ENCODE results near the gene TM2D3.

Gene TM2D3

GRCh38 chr15:101604124-101604874 lies 47.9 kb downstream of the TM2D3 start:
- Mint-ChIP-seq H3K27ac (no peak overlapping the region), H3K4me1 (peaks cover 25% of the 10 kb centered on the region), H3K27me3 (ENCODE audit: low read depth) (no peaks in the 10 kb centered on the region), H3K36me3 (ENCODE audit: low read depth) (no peaks in the 10 kb centered on the region), H3K9me3 (peaks cover 5% of the 10 kb centered on the region), H3K4me3 (no peak overlapping the region)
- no peak for TF ChIP-seq CTCF (IDR thresholded peaks at IDR 0.05; ENCODE audit: unreplicated experiment in 3 of 3)

- peaks cover 5% of the 10 kb centered on the region for H3K9me3 Mint-ChIP-seq
- no peaks in the 10 kb centered on the region for H3K36me3 Mint-ChIP-seq (ENCODE audit: low read depth)
- no peak overlapping the region for H3K4me3 Mint-ChIP-seq
- peaks cover 24% of the 10 kb centered on the region for H3K4me1 Mint-ChIP-seq
- no peaks in the 10 kb centered on the region for H3K27me3 Mint-ChIP-seq (ENCODE audit: low read depth)
- TF ChIP-seq CTCF (IDR thresholded peaks at IDR 0.05; ENCODE audit: unreplicated experiment in 3 of 3), result no peak
- no peak overlapping the region for H3K27ac Mint-ChIP-seq
Observed at GRCh38 chr15:101602801-101603200, 49.4 kb downstream of the TM2D3 start.

GRCh38 chr15:101600035-101600434 lies 52.1 kb downstream of the TM2D3 start:
- no peaks in the 10 kb centered on the region for H3K36me3 Mint-ChIP-seq (ENCODE audit: low read depth)
- H3K9me3 Mint-ChIP-seq, result peaks cover 20% of the 10 kb centered on the region
- no peak overlapping the region for H3K4me3 Mint-ChIP-seq
- peaks cover 12% of the 10 kb centered on the region for H3K4me1 Mint-ChIP-seq
- peaks cover 4% of the 10 kb centered on the region for H3K27me3 Mint-ChIP-seq (ENCODE audit: low read depth)
- peak overlapping the region in 1 of 3 experiments; percentile 95 for H3K27ac Mint-ChIP-seq
- no peak for TF ChIP-seq CTCF (IDR thresholded peaks at IDR 0.05; ENCODE audit: unreplicated experiment in 3 of 3)

GRCh38 chr15:101599091-101599490 lies 53.1 kb downstream of the TM2D3 start:
- no peaks in the 10 kb centered on the region for H3K36me3 Mint-ChIP-seq (ENCODE audit: low read depth)
- peaks cover 4% of the 10 kb centered on the region for H3K27me3 Mint-ChIP-seq (ENCODE audit: low read depth)
- peak overlapping the region in 2 of 3 experiments; percentile 69 to 95 for H3K27ac Mint-ChIP-seq

GRCh38 chr15:101597360-101597928 lies 54.7 kb downstream of the TM2D3 start:
- Mint-ChIP-seq H3K27me3 (ENCODE audit: low read depth) (peaks cover 4% of the 10 kb centered on the region), H3K4me1 (peaks cover 12% of the 10 kb centered on the region), H3K9me3 (peaks cover 35% of the 10 kb centered on the region), H3K36me3 (ENCODE audit: low read depth) (no peaks in the 10 kb centered on the region), H3K4me3 (peak overlapping the region in 1 of 3 experiments; percentile 50), H3K27ac (peak overlapping the region in 2 of 3 experiments; percentile 50 to 57)
- TF ChIP-seq CTCF (IDR thresholded peaks at IDR 0.05; ENCODE audit: unreplicated experiment in 3 of 3), result no peak

More at GRCh38 chr15:101599091-101599490, 53.1 kb downstream of the TM2D3 start:
- TF ChIP-seq CTCF (IDR thresholded peaks at IDR 0.05; ENCODE audit: unreplicated experiment in 3 of 3), result no peak
- H3K4me1 Mint-ChIP-seq, result peaks cover 12% of the 10 kb centered on the region
- peak overlapping the region in 1 of 3 experiments; percentile 31 for H3K4me3 Mint-ChIP-seq
- H3K9me3 Mint-ChIP-seq, result peaks cover 28% of the 10 kb centered on the region
